Gastrocnemius medialis (tissue), 4 donors: ENCODE results near the gene ZNF674. TPM values are rescaled to one million over a fixed set of nuclear protein-coding genes. Genes with fewer than 3 reads are reported as not detected.

Experiments
- ATAC-seq, 2 donors: fragments of 150-250 bp; one replicate each; pipeline ENCODE4 v1.9.1; 2016
- DNase-seq, 2 donors: peaks; one replicate each; pipeline ENCODE4 v3.0.0-alpha.2; 2019
- H3K27ac ChIP-seq, 4 donors: fragments of 200-600 bp; sonication (generic); 1 replicate in 1 of 4; 2 replicates in 3 of 4; pipeline ENCODE4 v1.5.1; 2016 to 2018; ENCODE audit warnings: mild to moderate bottlenecking in 2 of 4, moderate library complexity in 1 of 4
- H3K27me3 ChIP-seq, 3 donors: fragments of 200-600 bp; sonication (generic) in 2 of 3; 1 replicate in 1 of 3; 2 replicates in 2 of 3; pipeline versions ENCODE4 v1.5.1 to v1.6.0; 2016 to 2019; ENCODE audit warnings: mild to moderate bottlenecking in 1 of 3, moderate library complexity in 1 of 3
- H3K36me3 ChIP-seq, 2 donors: fragments of 200-600 bp; sonication (generic) in 1 of 2; one replicate each; pipeline ENCODE4 v1.5.1; 2017 to 2018
- H3K4me1 ChIP-seq, 2 donors: fragments of 200-600 bp; sonication (generic) in 1 of 2; one replicate each; pipeline ENCODE4 v1.5.1; 2016 to 2017; ENCODE audit warnings: mild to moderate bottlenecking in 2 of 2
- H3K4me3 ChIP-seq, 4 donors: fragments of 200-600 bp; sonication (generic) in 3 of 4; 1 replicate in 1 of 4; 2 replicates in 3 of 4; pipeline ENCODE4 v1.5.1; 2016 to 2019; ENCODE audit warnings: mild to moderate bottlenecking in 2 of 4
- H3K9me3 ChIP-seq, 3 donors: fragments of 200-600 bp; sonication (generic) in 2 of 3; 1 replicate in 1 of 3; 2 replicates in 2 of 3; pipeline ENCODE4 v1.5.1; 2016 to 2019
- POLR2A ChIP-seq, 2 donors: fragments of 450-650 bp; IDR thresholded peaks; one replicate each; pipeline ENCODE4 v1.6.1; 2017; ENCODE audit warnings: antibody characterized with exemption in 2 of 2, mild to moderate bottlenecking in 2 of 2, moderate library complexity in 2 of 2
- in situ Hi-C, 4 donors: fragments of 200-750 bp; cut with MboI; loops; one replicate each; pipeline versions ENCODE4 v1.15.0 to v1.8.0; 2017; ENCODE audit warnings: low sequenced_read_pairs in 4 of 4
- intact Hi-C: fragments of 100-400 bp; cut with DNase I; formaldehyde crosslinking; loops from one replicate; pipeline ENCODE4 v1.15.1; 2023; ENCODE audit warnings: low total_unique reads
- total RNA-seq, 4 donors: library from RNA; depleted of rRNA; stranded (reverse); fragments of >200 nt; gene quantifications; one replicate each; pipeline versions ENCODE4 v1.1.0 to v1.2.3, GENCODE V29; 2016
- TF ChIP-seq, protein P1 (sequence below), 5 experiments: fragments of 450-650 bp in 3 of 5; fragments of 200-600 bp in 2 of 5; sonication (generic) in 2 of 5; IDR thresholded peaks in 4 of 5; conservative IDR thresholded peaks in 1 of 5; 1 replicate in 4 of 5; 2 replicates in 1 of 5; pipeline ENCODE4 v1.5.1; 2016 to 2019; ENCODE audit warnings: antibody characterized with exemption in 5 of 5, mild to moderate bottlenecking in 3 of 5, moderate library complexity in 3 of 5

The ZNF674 gene
- total RNA-seq, 4 donors from 2014 or later, result 1.4 to 2.6 (median 2.1) TPM

DNA sequence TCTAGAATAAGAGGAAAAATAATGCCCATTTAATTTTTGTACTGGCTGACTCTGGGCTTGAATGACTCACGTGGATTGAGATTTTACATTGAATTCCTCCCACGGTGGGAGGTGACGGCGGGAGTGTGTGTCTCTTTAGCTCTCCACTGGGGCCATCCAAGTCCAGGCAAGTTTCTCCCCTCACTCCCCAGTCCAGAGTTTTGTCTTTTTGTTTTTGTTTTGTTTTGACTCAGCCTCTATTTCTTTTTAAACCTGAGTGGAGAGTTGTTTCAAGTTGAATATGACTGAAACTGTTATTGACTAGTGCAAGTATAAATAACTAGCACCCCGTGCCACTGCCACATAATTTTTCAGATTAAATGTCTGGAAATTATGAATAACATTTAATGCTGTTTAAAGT is 41.9 kb upstream of the ZNF674 start:
- TF ChIP-seq POLR2A (IDR thresholded peaks at IDR 0.05), result no peak
- TF ChIP-seq, protein P1, sequence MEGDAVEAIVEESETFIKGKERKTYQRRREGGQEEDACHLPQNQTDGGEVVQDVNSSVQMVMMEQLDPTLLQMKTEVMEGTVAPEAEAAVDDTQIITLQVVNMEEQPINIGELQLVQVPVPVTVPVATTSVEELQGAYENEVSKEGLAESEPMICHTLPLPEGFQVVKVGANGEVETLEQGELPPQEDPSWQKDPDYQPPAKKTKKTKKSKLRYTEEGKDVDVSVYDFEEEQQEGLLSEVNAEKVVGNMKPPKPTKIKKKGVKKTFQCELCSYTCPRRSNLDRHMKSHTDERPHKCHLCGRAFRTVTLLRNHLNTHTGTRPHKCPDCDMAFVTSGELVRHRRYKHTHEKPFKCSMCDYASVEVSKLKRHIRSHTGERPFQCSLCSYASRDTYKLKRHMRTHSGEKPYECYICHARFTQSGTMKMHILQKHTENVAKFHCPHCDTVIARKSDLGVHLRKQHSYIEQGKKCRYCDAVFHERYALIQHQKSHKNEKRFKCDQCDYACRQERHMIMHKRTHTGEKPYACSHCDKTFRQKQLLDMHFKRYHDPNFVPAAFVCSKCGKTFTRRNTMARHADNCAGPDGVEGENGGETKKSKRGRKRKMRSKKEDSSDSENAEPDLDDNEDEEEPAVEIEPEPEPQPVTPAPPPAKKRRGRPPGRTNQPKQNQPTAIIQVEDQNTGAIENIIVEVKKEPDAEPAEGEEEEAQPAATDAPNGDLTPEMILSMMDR (IDR thresholded peaks at IDR 0.05 in 4 of 5, conservative IDR thresholded peaks at IDR 0.05 in 1 of 5), result no peak
- no peaks in the 10 kb centered on the region for H3K27me3 ChIP-seq
- H3K27ac ChIP-seq, result peak overlapping the region in 3 of 4 donors; percentile 23 to 63 (median 61)
- no peaks in the 10 kb centered on the region for H3K36me3 ChIP-seq
- H3K4me1 ChIP-seq, result peaks cover 6 to 24% of the 10 kb centered on the region in 2 donors
- H3K4me3 ChIP-seq, result no peak overlapping the region
- intact Hi-C loops (loop anchor here (5.0 kb wide), 1 partner anchor 40 kb away; no protein-coding TSS in a partner anchor), in situ Hi-C loops (no loop called here)
- no peak for DNase-seq
- ATAC-seq, result no peak
- H3K9me3 ChIP-seq, result no peaks in the 10 kb centered on the region

DNA sequence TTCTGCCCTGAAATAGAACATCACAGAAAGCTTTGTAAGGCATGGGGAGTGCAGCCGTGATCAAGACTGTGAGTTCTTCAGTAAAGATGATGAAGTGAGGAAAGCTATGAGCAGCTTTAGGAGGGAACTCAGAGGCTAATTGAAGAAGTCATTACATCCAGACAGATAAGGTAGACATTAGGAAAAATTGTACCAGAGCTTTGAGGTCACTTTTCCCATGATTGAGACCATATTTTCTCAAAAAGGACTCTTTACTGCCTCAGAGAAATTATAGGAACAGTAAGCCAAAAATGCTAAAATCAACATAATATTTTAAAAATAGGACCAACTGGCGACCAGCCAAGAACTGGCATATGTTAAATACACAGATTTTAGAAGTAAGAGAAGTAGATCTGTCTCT is 39.5 kb upstream of the ZNF674 start:
- TF ChIP-seq, protein P1 (IDR thresholded peaks at IDR 0.05 in 4 of 5, conservative IDR thresholded peaks at IDR 0.05 in 1 of 5), result no peak
- TF ChIP-seq POLR2A (IDR thresholded peaks at IDR 0.05), result no peak
- no peaks in the 10 kb centered on the region for H3K36me3 ChIP-seq
- no peaks in the 10 kb centered on the region for H3K27me3 ChIP-seq
- intact Hi-C loops (loop anchor here (5.0 kb wide), 1 partner anchor 43 kb away; no protein-coding TSS in a partner anchor), in situ Hi-C loops (no loop called here)
- no peak overlapping the region for H3K4me3 ChIP-seq
- ATAC-seq, result no peak
- peaks cover 3 to 23% of the 10 kb centered on the region in 2 donors for H3K4me1 ChIP-seq
- no peaks in the 10 kb centered on the region for H3K9me3 ChIP-seq
- no peak for DNase-seq
- H3K27ac ChIP-seq, result peak overlapping the region in 1 of 4 donors; percentile 23

DNA sequence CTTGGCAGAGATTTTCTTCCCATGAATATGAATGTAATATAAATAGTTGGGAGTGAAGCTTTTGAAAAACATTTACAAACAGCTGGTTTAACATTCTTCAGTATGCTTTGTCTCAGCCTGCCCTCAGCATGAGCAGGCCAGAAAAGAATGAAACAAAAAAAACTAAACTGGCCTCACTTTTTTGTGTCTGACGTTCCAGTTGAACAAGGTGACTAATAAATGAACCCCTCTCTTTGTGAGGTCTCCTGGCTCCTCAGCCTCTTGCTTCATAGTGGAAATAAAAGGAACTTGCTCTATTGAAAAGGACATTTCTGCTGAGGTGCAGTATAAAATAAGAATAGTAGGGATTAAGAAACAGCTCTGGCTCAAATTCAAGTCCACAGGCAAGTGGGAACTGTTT is 37.7 kb upstream of the ZNF674 start:
- H3K36me3 ChIP-seq, result no peaks in the 10 kb centered on the region
- ATAC-seq (peak in 1 of 2 donors; percentile 49), DNase-seq (no peak)
- peak overlapping the region in 2 of 4 donors; percentile 34 to 50 for H3K27ac ChIP-seq
- no peaks in the 10 kb centered on the region for H3K9me3 ChIP-seq
- peaks cover 0 to 5% of the 10 kb centered on the region in 2 donors for H3K4me1 ChIP-seq
- no peak for TF ChIP-seq POLR2A (IDR thresholded peaks at IDR 0.05)
- TF ChIP-seq, protein P1 (IDR thresholded peaks at IDR 0.05 in 4 of 5, conservative IDR thresholded peaks at IDR 0.05 in 1 of 5), result no peak
- intact Hi-C loops (no loop called here), in situ Hi-C loops (no loop called here)
- H3K27me3 ChIP-seq, result peaks cover 0 to 2% (median 0%) of the 10 kb centered on the region in 3 donors
- H3K4me3 ChIP-seq, result no peak overlapping the region

DNA sequence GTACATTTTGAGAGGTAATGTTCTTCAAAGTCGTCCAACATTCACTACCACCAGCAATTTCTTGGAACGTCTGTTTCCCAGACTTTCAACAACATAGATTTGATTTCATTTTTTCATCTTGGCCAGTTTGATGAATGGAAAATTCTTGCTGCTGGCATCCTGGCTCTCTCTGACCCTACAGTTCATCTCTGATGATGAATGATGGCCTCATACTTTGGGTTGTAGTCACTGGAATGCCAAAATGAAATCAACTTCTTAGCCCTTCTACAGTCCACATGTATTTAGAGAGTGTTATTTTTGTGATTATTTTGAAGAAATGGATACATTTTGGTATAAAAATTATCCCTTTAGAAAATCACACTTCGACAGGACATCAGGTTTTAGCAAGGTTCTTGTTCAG is 37.1 kb upstream of the ZNF674 start:
- H3K4me1 ChIP-seq, result peaks cover 0 to under 1% of the 10 kb centered on the region in 2 donors

More for the DNA sequence above, 37.1 kb upstream of the ZNF674 start:
- H3K4me3 ChIP-seq, result no peak overlapping the region
- H3K27ac ChIP-seq, result peak overlapping the region in 2 of 4 donors; percentile 34 to 50
- TF ChIP-seq, protein P1 (IDR thresholded peaks at IDR 0.05 in 4 of 5, conservative IDR thresholded peaks at IDR 0.05 in 1 of 5), result no peak
- no peak for TF ChIP-seq POLR2A (IDR thresholded peaks at IDR 0.05)
- intact Hi-C loops, result no loop called here
- ATAC-seq (no peak), DNase-seq (no peak)
- no peaks in the 10 kb centered on the region for H3K36me3 ChIP-seq
- in situ Hi-C loops, result no loop called here
- no peaks in the 10 kb centered on the region for H3K9me3 ChIP-seq
- H3K27me3 ChIP-seq, result peaks cover 0 to 2% (median 0%) of the 10 kb centered on the region in 3 donors
